ENCODE results near the gene THSD4.

- TF ChIP-seq EP300 (IDR thresholded peaks at IDR 0.05) (no peak), CTCF (IDR thresholded peaks at IDR 0.05) (no peak)
Observed at GRCh38 chr15:71293723-71294122, 178.5 kb downstream of the THSD4 start.

Data from upper lobe of left lung (tissue), 4 donors.